Trophoblast cell (in vitro differentiated cells and primary cell): ENCODE data around the gene DAZAP1.

Source experiments
- DNase-seq, 2 donors: peaks; one replicate each; pipeline ENCODE4 v3.0.0-alpha.2; 2016
- H2AFZ ChIP-seq: 2 replicates; pipeline ENCODE4 v1.6.1; 2013; ENCODE audit warnings: low read length, moderate library complexity, mild to moderate bottlenecking; ENCODE audit not compliant: insufficient read depth, poor library complexity
- H2AK5ac ChIP-seq: 2 replicates; pipeline ENCODE4 v1.6.1; 2013; ENCODE audit warnings: mild to moderate bottlenecking, low read length
- H2BK120ac ChIP-seq: 2 replicates; pipeline ENCODE4 v1.6.1; 2013; ENCODE audit warnings: low read length, mild to moderate bottlenecking, moderate library complexity; ENCODE audit not compliant: insufficient read depth, poor library complexity
- H2BK12ac ChIP-seq: 2 replicates; pipeline ENCODE4 v1.6.1; 2013; ENCODE audit warnings: mild to moderate bottlenecking, low read length, moderate library complexity
- H2BK5ac ChIP-seq: 2 replicates; pipeline ENCODE4 v1.6.1; 2013; ENCODE audit warnings: low read length, low read depth, moderate library complexity, mild to moderate bottlenecking; ENCODE audit not compliant: poor library complexity
- H3K14ac ChIP-seq: 2 replicates; pipeline ENCODE4 v1.6.1; 2013; ENCODE audit warnings: mild to moderate bottlenecking, low read length
- H3K18ac ChIP-seq: 2 replicates; pipeline ENCODE4 v1.6.1; 2013; ENCODE audit warnings: mild to moderate bottlenecking, low read length
- H3K23ac ChIP-seq: 2 replicates; pipeline ENCODE4 v1.6.1; 2013; ENCODE audit warnings: low read length
- H3K27ac ChIP-seq: 2 replicates; pipeline ENCODE4 v1.5.1; 2013; ENCODE audit warnings: low read depth, mild to moderate bottlenecking, inconsistent platforms, low read length, moderate library complexity
- H3K27me3 ChIP-seq: 2 replicates; pipeline ENCODE4 v1.6.1; 2013; ENCODE audit warnings: inconsistent platforms, mild to moderate bottlenecking, low read length, moderate library complexity; ENCODE audit not compliant: insufficient read depth
- H3K36me3 ChIP-seq, 2 experiments: 1 replicate in 1 of 2; 2 replicates in 1 of 2; pipeline ENCODE4 v1.6.1; 2013; ENCODE audit warnings: low read length in 2 of 2, mild to moderate bottlenecking in 2 of 2, moderate library complexity in 1 of 2; ENCODE audit not compliant: insufficient read depth in 2 of 2, control insufficient read depth in 1 of 2
- H3K4ac ChIP-seq: 2 replicates; pipeline ENCODE4 v1.6.1; 2013; ENCODE audit warnings: low read depth, mild to moderate bottlenecking, low read length, moderate library complexity
- H3K4me1 ChIP-seq, 2 experiments: 1 replicate in 1 of 2; 2 replicates in 1 of 2; pipeline ENCODE4 v1.6.1; 2013; ENCODE audit warnings: low read length in 2 of 2, mild to moderate bottlenecking in 2 of 2, moderate library complexity in 1 of 2; ENCODE audit not compliant: insufficient read depth in 2 of 2, control insufficient read depth in 1 of 2
- H3K4me2 ChIP-seq: 2 replicates; pipeline ENCODE4 v1.6.1; 2013; ENCODE audit warnings: inconsistent platforms, mild to moderate bottlenecking, low read length, moderate library complexity
- H3K4me3 ChIP-seq: 2 replicates; pipeline ENCODE4 v1.5.1; 2013; ENCODE audit warnings: mild to moderate bottlenecking, low read depth, low read length, inconsistent platforms
- H3K79me1 ChIP-seq: one replicate; pipeline ENCODE4 v1.6.1; 2013; ENCODE audit warnings: low read length
- H3K79me2 ChIP-seq: 2 replicates; pipeline ENCODE4 v1.6.1; 2013; ENCODE audit warnings: low read length, mild to moderate bottlenecking; ENCODE audit not compliant: control insufficient read depth, insufficient read depth, poor library complexity
- H3K9ac ChIP-seq: 2 replicates; pipeline ENCODE4 v1.6.1; 2013; ENCODE audit warnings: mild to moderate bottlenecking, low read length
- H3K9me3 ChIP-seq: 2 replicates; pipeline ENCODE4 v1.6.1; 2013; ENCODE audit warnings: low read depth, mild to moderate bottlenecking, control low read depth, inconsistent platforms, low read length; ENCODE audit not compliant: insufficient read depth
- H4K12ac ChIP-seq: 2 replicates; pipeline ENCODE4 v1.6.1; 2013; ENCODE audit warnings: low read depth, mild to moderate bottlenecking, low read length, moderate library complexity
- H4K8ac ChIP-seq: 2 replicates; pipeline ENCODE4 v1.6.1; 2013; ENCODE audit warnings: low read depth, mild to moderate bottlenecking, low read length, moderate library complexity
- H4K91ac ChIP-seq: one replicate; pipeline ENCODE4 v1.6.1; 2013; ENCODE audit warnings: low read depth, mild to moderate bottlenecking, low read length, moderate library complexity
- WGBS: extraction: QIAGEN DNeasy Blood & Tissue Kit; methylation state at CpG from one replicate; pipeline ENCODE4 v1.1.7; 2013; ENCODE audit warnings: missing lambda C conversion rate; ENCODE audit not compliant: insufficient read length, insufficient coverage; ENCODE audit errors: extremely low coverage; 5-methylcytosine and 5-hydroxymethylcytosine counted together

DAZAP1 gene

GRCh38 chr19:1468821-1469254 lies 61.5 kb downstream of the DAZAP1 start:
- H3K27ac ChIP-seq: no peak overlapping the region
- no peak overlapping the region for H3K23ac ChIP-seq
- peak overlapping the region; percentile 39 for H3K4me2 ChIP-seq
- no peak overlapping the region for H3K18ac ChIP-seq
- H2BK5ac ChIP-seq: no peak overlapping the region
- no peak overlapping the region for H3K9ac ChIP-seq
- no CpG with 5 or more reads among the region's 47 CpGs for WGBS
- H2AK5ac ChIP-seq: no peak overlapping the region
- peak in 1 of 2 donors; percentile 37 for DNase-seq
- H2AFZ ChIP-seq: no peak overlapping the region
- H4K91ac ChIP-seq: no peak overlapping the region
- H3K36me3 ChIP-seq: no peaks in the 10 kb centered on the region
- H2BK120ac ChIP-seq: no peak overlapping the region
- no peaks in the 10 kb centered on the region for H3K79me2 ChIP-seq
- H3K4me3 ChIP-seq: no peak overlapping the region
- peaks cover 5 to 19% of the 10 kb centered on the region in 2 experiments for H3K4me1 ChIP-seq
- peaks cover 30% of the 10 kb centered on the region for H3K9me3 ChIP-seq
- H4K8ac ChIP-seq: no peak overlapping the region
- no peak overlapping the region for H3K14ac ChIP-seq
- H3K27me3 ChIP-seq: peaks cover 74% of the 10 kb centered on the region
- no peak overlapping the region for H3K4ac ChIP-seq
- no peaks in the 10 kb centered on the region for H3K79me1 ChIP-seq
- H4K12ac ChIP-seq: no peak overlapping the region
- H2BK12ac ChIP-seq: no peak overlapping the region

GRCh38 chr19:1469255-1470054 lies 62.1 kb downstream of the DAZAP1 start:
- peak overlapping the region; percentile 39 for H3K4me2 ChIP-seq
- H3K18ac ChIP-seq: no peak overlapping the region
- H3K4me1 ChIP-seq: peaks cover 5 to 19% of the 10 kb centered on the region in 2 experiments
- H3K79me2 ChIP-seq: no peaks in the 10 kb centered on the region
- DNase-seq: no peak
- no peak overlapping the region for H2BK12ac ChIP-seq
- no peak overlapping the region for H3K4me3 ChIP-seq
- H2AFZ ChIP-seq: no peak overlapping the region
- no peak overlapping the region for H2BK5ac ChIP-seq
- H3K9ac ChIP-seq: no peak overlapping the region
- no peak overlapping the region for H2AK5ac ChIP-seq
- H4K8ac ChIP-seq: no peak overlapping the region
- H4K12ac ChIP-seq: no peak overlapping the region
- no peak overlapping the region for H2BK120ac ChIP-seq
- WGBS: no CpG with 5 or more reads among the region's 117 CpGs
- H3K14ac ChIP-seq: no peak overlapping the region
- no peak overlapping the region for H4K91ac ChIP-seq
- H3K9me3 ChIP-seq: peaks cover 30% of the 10 kb centered on the region
- no peak overlapping the region for H3K27ac ChIP-seq
- peaks cover 0 to 3% of the 10 kb centered on the region in 2 experiments for H3K36me3 ChIP-seq
- no peak overlapping the region for H3K23ac ChIP-seq
- H3K4ac ChIP-seq: no peak overlapping the region
- H3K27me3 ChIP-seq: peaks cover 74% of the 10 kb centered on the region
- H3K79me1 ChIP-seq: no peaks in the 10 kb centered on the region

- Histone ChIP-seq H4K91ac (no peak overlapping the region), H3K9me3 (peaks cover 29% of the 10 kb centered on the region), H4K12ac (no peak overlapping the region), H2AK5ac (no peak overlapping the region), H3K4ac (no peak overlapping the region), H2BK120ac (no peak overlapping the region), H3K23ac (no peak overlapping the region), H3K4me2 (peak overlapping the region; percentile 50), H3K27ac (no peak overlapping the region), H3K27me3 (peaks cover 73% of the 10 kb centered on the region), H3K36me3 (peaks cover 3 to 8% of the 10 kb centered on the region in 2 experiments), H3K18ac (no peak overlapping the region), H3K4me3 (no peak overlapping the region), H2BK5ac (no peak overlapping the region), H3K14ac (no peak overlapping the region), H3K79me2 (no peaks in the 10 kb centered on the region), H2AFZ (no peak overlapping the region), H3K4me1 (peaks cover 5 to 19% of the 10 kb centered on the region in 2 experiments), H4K8ac (no peak overlapping the region), H3K9ac (no peak overlapping the region), H3K79me1 (no peaks in the 10 kb centered on the region), H2BK12ac (no peak overlapping the region)
- no CpG with 5 or more reads among the region's 22 CpGs for WGBS
- no peak for DNase-seq
These were observed 62.6 kb downstream of the DAZAP1 start for GRCh38 chr19:1470055-1470304.

GRCh38 chr19:1470305-1471009 lies 63.1 kb downstream of the DAZAP1 start:
- H3K23ac ChIP-seq: no peak overlapping the region
- no peak overlapping the region for H3K4ac ChIP-seq
- no peak overlapping the region for H2AFZ ChIP-seq
- H3K9me3 ChIP-seq: peaks cover 25% of the 10 kb centered on the region
- no peak overlapping the region for H3K9ac ChIP-seq
- no peak overlapping the region for H4K91ac ChIP-seq
- H2BK12ac ChIP-seq: no peak overlapping the region
- H3K14ac ChIP-seq: no peak overlapping the region
- H3K79me2 ChIP-seq: no peaks in the 10 kb centered on the region
- H3K27ac ChIP-seq: no peak overlapping the region
- DNase-seq: peak in 1 of 2 donors; percentile 56
- H3K4me3 ChIP-seq: no peak overlapping the region
- H3K79me1 ChIP-seq: no peaks in the 10 kb centered on the region
- no peak overlapping the region for H2BK5ac ChIP-seq
- H3K4me2 ChIP-seq: peak overlapping the region; percentile 50
- no peak overlapping the region for H4K8ac ChIP-seq
- peaks cover 5 to 19% of the 10 kb centered on the region in 2 experiments for H3K4me1 ChIP-seq
- H3K27me3 ChIP-seq: peaks cover 68% of the 10 kb centered on the region
- no peak overlapping the region for H3K18ac ChIP-seq
- no peak overlapping the region for H2AK5ac ChIP-seq
- H4K12ac ChIP-seq: no peak overlapping the region
- no CpG with 5 or more reads among the region's 67 CpGs for WGBS
- H2BK120ac ChIP-seq: no peak overlapping the region
- H3K36me3 ChIP-seq: peaks cover 6 to 11% of the 10 kb centered on the region in 2 experiments
